K562 (cell line): ENCODE measurements around the gene JPH4. TPM values are rescaled to one million over a fixed set of nuclear protein-coding genes. Genes with fewer than 3 reads are reported as not detected.

Experiments
- CREM ChIP-seq: IDR thresholded peaks from 2 replicates; pipeline ENCODE4 v1.6.1; 2014; ENCODE audit warnings: antibody characterized with exemption, low read depth
- TAF15 ChIP-seq: fragments of 200-400 bp; formaldehyde crosslinking; IDR thresholded peaks from 2 replicates; pipeline ENCODE4 v1.6.1; 2017; ENCODE audit warnings: mild to moderate bottlenecking, low read depth, low read length, moderate library complexity
- TBP ChIP-seq: optimal IDR thresholded peaks from 2 replicates; pipeline ENCODE3; 2011; ENCODE audit warnings: low read depth, low read length, improper control_type of control experiment
- ZNF668 ChIP-seq: fragments of 250-450 bp; sonication (Bioruptor Pico); IDR thresholded peaks from 2 replicates; pipeline ENCODE4 v1.8.0; 2022; ENCODE audit warnings: mild to moderate bottlenecking, inconsistent platforms
- polyA plus RNA-seq, 8 experiments: library from polyadenylated mRNA; depleted of rRNA in 4 of 8; stranded (reverse) in 5 of 8; unstranded in 3 of 8; fragments of >200 nt; fragmentation: Nextera tagmentation in 2 of 8; fragmentation: Illumina TruSeq in 1 of 8; extraction: Ambion mirVana in 2 of 8; extraction: Trizol in 1 of 8; gene quantifications; 2 replicates each; pipeline versions ENCODE4 v1.2.1 to v1.2.3, GENCODE V29; 2011 to 2014; ENCODE audit warnings: inconsistent platforms in 1 of 8, missing spikeins in 1 of 8
- total RNA-seq, 7 experiments: library from RNA; depleted of rRNA in 6 of 7; stranded (reverse); fragments of >200 nt in 6 of 7; fragmentation: Illumina TruSeq in 2 of 7; extraction: Trizol in 2 of 7; gene quantifications; 2 replicates each; pipeline versions ENCODE4 v1.2.1 to v1.2.3, GENCODE V29; 2011 to 2021; ENCODE audit warnings: low replicate concordance in 1 of 7
- TF ChIP-seq, protein P1 (sequence below), 2 experiments: fragments of 450-650 bp; conservative IDR thresholded peaks; 2 replicates each; pipeline ENCODE4 v1.6.1; 2017; ENCODE audit warnings: mild to moderate bottlenecking in 2 of 2, moderate library complexity in 2 of 2
- TF ChIP-seq, protein P2 (sequence below): sonication (generic); formaldehyde crosslinking; IDR thresholded peaks from 2 replicates; pipeline ENCODE4 v1.8.0; 2023; ENCODE audit warnings: missing genetic modification reagents, mild to moderate bottlenecking, borderline replicate concordance
- TF ChIP-seq, protein P3 (sequence below): sonication (generic); formaldehyde crosslinking; IDR thresholded peaks from 2 replicates; pipeline ENCODE4 v1.8.1; 2022; ENCODE audit warnings: missing genetic modification reagents
- TF ChIP-seq, protein P4 (sequence below), 2 experiments: fragments of 450-650 bp; formaldehyde crosslinking in 1 of 2; IDR thresholded peaks; 2 replicates each; pipeline versions ENCODE4 v1.4.0 to v1.6.1; 2014 to 2020; ENCODE audit warnings: mild to moderate bottlenecking in 2 of 2, borderline replicate concordance in 1 of 2, low read depth in 1 of 2

JPH4 gene
- total and polyA plus RNA-seq, 9 of the 15 experiments (the other 6 are each of a cell fraction or from before 2014, with no cell fraction given): 0.04 to 0.13 (median 0.06) TPM; not detected in 5

DNA sequence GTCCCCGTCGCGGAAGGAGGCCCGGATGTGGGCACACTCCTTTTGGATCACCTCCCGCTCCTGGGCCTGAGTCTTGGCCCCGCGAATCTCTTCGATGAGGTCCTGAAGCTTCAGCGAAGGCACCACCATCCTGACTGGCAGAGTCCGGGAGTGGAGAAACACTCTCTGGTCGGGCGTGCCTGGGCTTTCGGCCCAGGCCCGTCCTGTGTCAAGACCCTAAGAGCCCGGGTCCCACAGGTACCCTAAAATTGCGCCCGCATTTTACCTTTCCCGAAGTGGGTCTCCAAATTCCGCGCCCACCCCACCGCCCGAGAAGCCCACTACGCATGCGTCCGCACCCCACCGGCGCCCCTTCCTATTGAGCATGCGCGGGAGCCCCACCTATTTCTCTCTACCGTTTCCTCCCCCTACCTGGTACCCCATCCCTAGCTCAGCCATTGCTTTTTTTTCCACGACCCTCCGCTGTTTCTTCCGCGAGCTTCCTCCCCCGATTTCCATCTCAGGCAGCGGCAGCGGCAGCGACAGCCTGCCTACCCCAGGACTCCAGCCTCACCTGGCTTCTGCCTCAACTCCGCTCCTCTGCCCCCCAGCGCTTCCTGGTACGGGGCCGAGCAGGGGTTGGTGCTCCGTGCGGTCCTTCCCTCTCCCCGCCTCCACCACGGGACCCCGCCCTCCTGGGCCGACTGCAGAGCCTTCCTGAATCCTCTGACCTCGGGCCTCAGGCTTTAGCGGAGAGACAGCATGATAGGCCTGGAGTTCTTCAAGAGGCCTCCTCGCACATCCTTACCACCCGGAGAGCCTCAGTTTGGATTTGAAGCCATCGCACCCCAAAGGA, 11.2 kb downstream of the JPH4 start, which contains the start of gene AP1G2 (continued):
- TF ChIP-seq, protein P1, sequence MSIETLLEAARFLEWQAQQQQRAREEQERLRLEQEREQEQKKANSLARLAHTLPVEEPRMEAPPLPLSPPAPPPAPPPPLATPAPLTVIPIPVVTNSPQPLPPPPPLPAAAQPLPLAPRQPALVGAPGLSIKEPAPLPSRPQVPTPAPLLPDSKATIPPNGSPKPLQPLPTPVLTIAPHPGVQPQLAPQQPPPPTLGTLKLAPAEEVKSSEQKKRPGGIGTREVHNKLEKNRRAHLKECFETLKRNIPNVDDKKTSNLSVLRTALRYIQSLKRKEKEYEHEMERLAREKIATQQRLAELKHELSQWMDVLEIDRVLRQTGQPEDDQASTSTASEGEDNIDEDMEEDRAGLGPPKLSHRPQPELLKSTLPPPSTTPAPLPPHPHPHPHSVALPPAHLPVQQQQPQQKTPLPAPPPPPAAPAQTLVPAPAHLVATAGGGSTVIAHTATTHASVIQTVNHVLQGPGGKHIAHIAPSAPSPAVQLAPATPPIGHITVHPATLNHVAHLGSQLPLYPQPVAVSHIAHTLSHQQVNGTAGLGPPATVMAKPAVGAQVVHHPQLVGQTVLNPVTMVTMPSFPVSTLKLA (conservative IDR thresholded peaks at IDR 0.05): peak in 1 of 2 experiments; percentile 52; a peak in 1 of 4 replicates
- TF ChIP-seq, protein P2, sequence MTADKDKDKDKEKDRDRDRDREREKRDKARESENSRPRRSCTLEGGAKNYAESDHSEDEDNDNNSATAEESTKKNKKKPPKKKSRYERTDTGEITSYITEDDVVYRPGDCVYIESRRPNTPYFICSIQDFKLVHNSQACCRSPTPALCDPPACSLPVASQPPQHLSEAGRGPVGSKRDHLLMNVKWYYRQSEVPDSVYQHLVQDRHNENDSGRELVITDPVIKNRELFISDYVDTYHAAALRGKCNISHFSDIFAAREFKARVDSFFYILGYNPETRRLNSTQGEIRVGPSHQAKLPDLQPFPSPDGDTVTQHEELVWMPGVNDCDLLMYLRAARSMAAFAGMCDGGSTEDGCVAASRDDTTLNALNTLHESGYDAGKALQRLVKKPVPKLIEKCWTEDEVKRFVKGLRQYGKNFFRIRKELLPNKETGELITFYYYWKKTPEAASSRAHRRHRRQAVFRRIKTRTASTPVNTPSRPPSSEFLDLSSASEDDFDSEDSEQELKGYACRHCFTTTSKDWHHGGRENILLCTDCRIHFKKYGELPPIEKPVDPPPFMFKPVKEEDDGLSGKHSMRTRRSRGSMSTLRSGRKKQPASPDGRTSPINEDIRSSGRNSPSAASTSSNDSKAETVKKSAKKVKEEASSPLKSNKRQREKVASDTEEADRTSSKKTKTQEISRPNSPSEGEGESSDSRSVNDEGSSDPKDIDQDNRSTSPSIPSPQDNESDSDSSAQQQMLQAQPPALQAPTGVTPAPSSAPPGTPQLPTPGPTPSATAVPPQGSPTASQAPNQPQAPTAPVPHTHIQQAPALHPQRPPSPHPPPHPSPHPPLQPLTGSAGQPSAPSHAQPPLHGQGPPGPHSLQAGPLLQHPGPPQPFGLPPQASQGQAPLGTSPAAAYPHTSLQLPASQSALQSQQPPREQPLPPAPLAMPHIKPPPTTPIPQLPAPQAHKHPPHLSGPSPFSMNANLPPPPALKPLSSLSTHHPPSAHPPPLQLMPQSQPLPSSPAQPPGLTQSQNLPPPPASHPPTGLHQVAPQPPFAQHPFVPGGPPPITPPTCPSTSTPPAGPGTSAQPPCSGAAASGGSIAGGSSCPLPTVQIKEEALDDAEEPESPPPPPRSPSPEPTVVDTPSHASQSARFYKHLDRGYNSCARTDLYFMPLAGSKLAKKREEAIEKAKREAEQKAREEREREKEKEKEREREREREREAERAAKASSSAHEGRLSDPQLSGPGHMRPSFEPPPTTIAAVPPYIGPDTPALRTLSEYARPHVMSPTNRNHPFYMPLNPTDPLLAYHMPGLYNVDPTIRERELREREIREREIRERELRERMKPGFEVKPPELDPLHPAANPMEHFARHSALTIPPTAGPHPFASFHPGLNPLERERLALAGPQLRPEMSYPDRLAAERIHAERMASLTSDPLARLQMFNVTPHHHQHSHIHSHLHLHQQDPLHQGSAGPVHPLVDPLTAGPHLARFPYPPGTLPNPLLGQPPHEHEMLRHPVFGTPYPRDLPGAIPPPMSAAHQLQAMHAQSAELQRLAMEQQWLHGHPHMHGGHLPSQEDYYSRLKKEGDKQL: no peak
- TF ChIP-seq, protein P3, sequence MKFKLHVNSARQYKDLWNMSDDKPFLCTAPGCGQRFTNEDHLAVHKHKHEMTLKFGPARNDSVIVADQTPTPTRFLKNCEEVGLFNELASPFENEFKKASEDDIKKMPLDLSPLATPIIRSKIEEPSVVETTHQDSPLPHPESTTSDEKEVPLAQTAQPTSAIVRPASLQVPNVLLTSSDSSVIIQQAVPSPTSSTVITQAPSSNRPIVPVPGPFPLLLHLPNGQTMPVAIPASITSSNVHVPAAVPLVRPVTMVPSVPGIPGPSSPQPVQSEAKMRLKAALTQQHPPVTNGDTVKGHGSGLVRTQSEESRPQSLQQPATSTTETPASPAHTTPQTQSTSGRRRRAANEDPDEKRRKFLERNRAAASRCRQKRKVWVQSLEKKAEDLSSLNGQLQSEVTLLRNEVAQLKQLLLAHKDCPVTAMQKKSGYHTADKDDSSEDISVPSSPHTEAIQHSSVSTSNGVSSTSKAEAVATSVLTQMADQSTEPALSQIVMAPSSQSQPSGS (CRISPR knock-in tag): no peak
- TF ChIP-seq CREM (no peak), TBP (peak; percentile 11), ZNF668 (CRISPR knock-in tag) (no peak), TAF15 (no peak)
- TF ChIP-seq, protein P4, sequence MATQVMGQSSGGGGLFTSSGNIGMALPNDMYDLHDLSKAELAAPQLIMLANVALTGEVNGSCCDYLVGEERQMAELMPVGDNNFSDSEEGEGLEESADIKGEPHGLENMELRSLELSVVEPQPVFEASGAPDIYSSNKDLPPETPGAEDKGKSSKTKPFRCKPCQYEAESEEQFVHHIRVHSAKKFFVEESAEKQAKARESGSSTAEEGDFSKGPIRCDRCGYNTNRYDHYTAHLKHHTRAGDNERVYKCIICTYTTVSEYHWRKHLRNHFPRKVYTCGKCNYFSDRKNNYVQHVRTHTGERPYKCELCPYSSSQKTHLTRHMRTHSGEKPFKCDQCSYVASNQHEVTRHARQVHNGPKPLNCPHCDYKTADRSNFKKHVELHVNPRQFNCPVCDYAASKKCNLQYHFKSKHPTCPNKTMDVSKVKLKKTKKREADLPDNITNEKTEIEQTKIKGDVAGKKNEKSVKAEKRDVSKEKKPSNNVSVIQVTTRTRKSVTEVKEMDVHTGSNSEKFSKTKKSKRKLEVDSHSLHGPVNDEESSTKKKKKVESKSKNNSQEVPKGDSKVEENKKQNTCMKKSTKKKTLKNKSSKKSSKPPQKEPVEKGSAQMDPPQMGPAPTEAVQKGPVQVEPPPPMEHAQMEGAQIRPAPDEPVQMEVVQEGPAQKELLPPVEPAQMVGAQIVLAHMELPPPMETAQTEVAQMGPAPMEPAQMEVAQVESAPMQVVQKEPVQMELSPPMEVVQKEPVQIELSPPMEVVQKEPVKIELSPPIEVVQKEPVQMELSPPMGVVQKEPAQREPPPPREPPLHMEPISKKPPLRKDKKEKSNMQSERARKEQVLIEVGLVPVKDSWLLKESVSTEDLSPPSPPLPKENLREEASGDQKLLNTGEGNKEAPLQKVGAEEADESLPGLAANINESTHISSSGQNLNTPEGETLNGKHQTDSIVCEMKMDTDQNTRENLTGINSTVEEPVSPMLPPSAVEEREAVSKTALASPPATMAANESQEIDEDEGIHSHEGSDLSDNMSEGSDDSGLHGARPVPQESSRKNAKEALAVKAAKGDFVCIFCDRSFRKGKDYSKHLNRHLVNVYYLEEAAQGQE (IDR thresholded peaks at IDR 0.05; ENCODE audit: borderline replicate concordance): 0 out of 2 replicates have a peak, but pooled peaks have one; percentile 8
- TF ChIP-seq, protein P4 (CRISPR knock-in tag; IDR thresholded peaks at IDR 0.05; ENCODE audit: low read depth): peak; percentile 36; the same call in 1 of the 2 replicates
